Cardiac septum (tissue), 1 donor: ENCODE measurements around the gene AGFG2. TPM values are rescaled to one million over a fixed set of nuclear protein-coding genes. Genes with fewer than 3 reads are reported as not detected.

Source experiments
- DNase-seq: peaks from one replicate; pipeline ENCODE4 v3.0.0-alpha.2; 2020; ENCODE audit warnings: low spot score
- intact Hi-C: fragments of 100-400 bp; cut with DNase I; formaldehyde crosslinking; loops from one replicate; pipeline ENCODE4 v1.14.0; 2022
- total RNA-seq: library from RNA; stranded (reverse); fragmentation: NEBNext Ultra II Directional; extraction: Animal tissue kit (Norgen Biotek cat#: 25700); gene quantifications from one replicate; pipeline ENCODE4 v1.2.1, GENCODE V29; 2021
- donor health status: DM: no; HTN: no; CAD: no.

The AGFG2 gene
- total RNA-seq, 1 donor from 2014 or later = 28.6 TPM

- no peak for DNase-seq
- intact Hi-C loops = no loop called here
These were observed 41.7 kb downstream of the AGFG2 start for GRCh38 chr7:100580466-100581283.

- intact Hi-C loops = no loop called here
- DNase-seq = no peak
These were observed 43.1 kb downstream of the AGFG2 start for GRCh38 chr7:100582041-100582579.

GRCh38 chr7:100582650-100583049, 43.6 kb downstream of the AGFG2 start:
- DNase-seq = no peak
- intact Hi-C loops = no loop called here

GRCh38 chr7:100583132-100584053, 44.4 kb downstream of the AGFG2 start:
- DNase-seq = peak; percentile 90
- intact Hi-C loops = no loop called here

- DNase-seq = no peak
- intact Hi-C loops = no loop called here
These were observed 45.2 kb downstream of the AGFG2 start for GRCh38 chr7:100584054-100584682.

- intact Hi-C loops = loop anchor here (5.0 kb wide), 2 partner anchors 87 to 107 kb away; partner anchors contain the start of genes GIGYF1 and GNB2
These were observed 45.9 kb downstream of the AGFG2 start for GRCh38 chr7:100584683-100585510.

GRCh38 chr7:100585511-100586265, 46.7 kb downstream of the AGFG2 start, which contains the start of gene LRCH4:
Gene LRCH4, minus strand, starts transcription at chr7:100586129. Its CDS starts 29 bp downstream, at chr7:100586100.
- DNase-seq = peak; percentile 87

More at GRCh38 chr7:100584683-100585510, 45.9 kb downstream of the AGFG2 start:
- no peak for DNase-seq

GRCh38 chr7:100586266-100587025, 47.4 kb downstream of the AGFG2 start, which contains the start of gene FBXO24:
Gene FBXO24, plus strand, starts transcription at chr7:100586328. Its CDS starts 298 bp downstream, at chr7:100586626.
- intact Hi-C loops = loop anchor here (1.0 to 5.0 kb wide), 3 partner anchors 26 to 106 kb away; partner anchors contain the start of genes GIGYF1, GNB2 and MOSPD3

More at GRCh38 chr7:100585511-100586265, 46.7 kb downstream of the AGFG2 start, which contains the start of gene LRCH4:
- intact Hi-C loops = loop anchor here (1.0 to 5.0 kb wide), 3 partner anchors 27 to 107 kb away; partner anchors contain the start of genes GIGYF1, GNB2 and MOSPD3

GRCh38 chr7:100588438-100588837, 49.4 kb downstream of the AGFG2 start:
- intact Hi-C loops = loop anchor here (2.0 to 5.0 kb wide), 3 partner anchors 14 to 104 kb away; partner anchors contain the start of genes GIGYF1, GNB2 and PCOLCE
- DNase-seq = no peak

More at GRCh38 chr7:100586266-100587025, 47.4 kb downstream of the AGFG2 start, which contains the start of gene FBXO24:
- DNase-seq = peak; percentile 100

- DNase-seq = no peak
- intact Hi-C loops = loop anchor here (2.0 to 5.0 kb wide), 3 partner anchors 13 to 103 kb away; partner anchors contain the start of genes GIGYF1, GNB2 and PCOLCE
These were observed 50.4 kb downstream of the AGFG2 start for GRCh38 chr7:100589341-100589947.

- intact Hi-C loops = no loop called here
- DNase-seq = no peak
These were observed 51.2 kb downstream of the AGFG2 start for GRCh38 chr7:100590077-100590737.

- intact Hi-C loops = no loop called here
- no peak for DNase-seq
These were observed 52.6 kb downstream of the AGFG2 start for GRCh38 chr7:100591596-100591995.

GRCh38 chr7:100595188-100595587, 56.2 kb downstream of the AGFG2 start:
- intact Hi-C loops = no loop called here
- DNase-seq = no peak

GRCh38 chr7:100598425-100598824, 59.4 kb downstream of the AGFG2 start:
- intact Hi-C loops = no loop called here
- DNase-seq = no peak

GRCh38 chr7:100599911-100600729, 61.1 kb downstream of the AGFG2 start:
- intact Hi-C loops = no loop called here
- DNase-seq = no peak
